ENCODE data around the gene SYT17. TPM values are rescaled to one million over a fixed set of nuclear protein-coding genes. Genes with fewer than 3 reads are reported as not detected.

The SYT17 gene
- total and polyA plus RNA-seq, 8 donors = 12.3 to 26.3 (median 15.2) TPM

GRCh38 chr16:19138601-19139000, 29.4 kb upstream of the SYT17 start:
- H3K4me1 ChIP-seq = peaks cover 41 to 55% of the 10 kb centered on the region in 2 donors
- intact Hi-C loops (cut with DNase I) = no loop called here
- DNase-seq = peak in 3 of 4 donors; percentile 71 to 91 (median 83)
- peak overlapping the region; percentile 16 to 20 for H3K27ac ChIP-seq
- H3K27me3 ChIP-seq = no peaks in the 10 kb centered on the region
- H3K36me3 ChIP-seq = no peaks in the 10 kb centered on the region
- H3K9me3 ChIP-seq = no peaks in the 10 kb centered on the region
- TF ChIP-seq, protein P1, sequence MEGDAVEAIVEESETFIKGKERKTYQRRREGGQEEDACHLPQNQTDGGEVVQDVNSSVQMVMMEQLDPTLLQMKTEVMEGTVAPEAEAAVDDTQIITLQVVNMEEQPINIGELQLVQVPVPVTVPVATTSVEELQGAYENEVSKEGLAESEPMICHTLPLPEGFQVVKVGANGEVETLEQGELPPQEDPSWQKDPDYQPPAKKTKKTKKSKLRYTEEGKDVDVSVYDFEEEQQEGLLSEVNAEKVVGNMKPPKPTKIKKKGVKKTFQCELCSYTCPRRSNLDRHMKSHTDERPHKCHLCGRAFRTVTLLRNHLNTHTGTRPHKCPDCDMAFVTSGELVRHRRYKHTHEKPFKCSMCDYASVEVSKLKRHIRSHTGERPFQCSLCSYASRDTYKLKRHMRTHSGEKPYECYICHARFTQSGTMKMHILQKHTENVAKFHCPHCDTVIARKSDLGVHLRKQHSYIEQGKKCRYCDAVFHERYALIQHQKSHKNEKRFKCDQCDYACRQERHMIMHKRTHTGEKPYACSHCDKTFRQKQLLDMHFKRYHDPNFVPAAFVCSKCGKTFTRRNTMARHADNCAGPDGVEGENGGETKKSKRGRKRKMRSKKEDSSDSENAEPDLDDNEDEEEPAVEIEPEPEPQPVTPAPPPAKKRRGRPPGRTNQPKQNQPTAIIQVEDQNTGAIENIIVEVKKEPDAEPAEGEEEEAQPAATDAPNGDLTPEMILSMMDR (IDR thresholded peaks at IDR 0.05) = no peak
- no peak overlapping the region for H3K4me3 ChIP-seq
- peak; percentile 78 for ATAC-seq

DNA sequence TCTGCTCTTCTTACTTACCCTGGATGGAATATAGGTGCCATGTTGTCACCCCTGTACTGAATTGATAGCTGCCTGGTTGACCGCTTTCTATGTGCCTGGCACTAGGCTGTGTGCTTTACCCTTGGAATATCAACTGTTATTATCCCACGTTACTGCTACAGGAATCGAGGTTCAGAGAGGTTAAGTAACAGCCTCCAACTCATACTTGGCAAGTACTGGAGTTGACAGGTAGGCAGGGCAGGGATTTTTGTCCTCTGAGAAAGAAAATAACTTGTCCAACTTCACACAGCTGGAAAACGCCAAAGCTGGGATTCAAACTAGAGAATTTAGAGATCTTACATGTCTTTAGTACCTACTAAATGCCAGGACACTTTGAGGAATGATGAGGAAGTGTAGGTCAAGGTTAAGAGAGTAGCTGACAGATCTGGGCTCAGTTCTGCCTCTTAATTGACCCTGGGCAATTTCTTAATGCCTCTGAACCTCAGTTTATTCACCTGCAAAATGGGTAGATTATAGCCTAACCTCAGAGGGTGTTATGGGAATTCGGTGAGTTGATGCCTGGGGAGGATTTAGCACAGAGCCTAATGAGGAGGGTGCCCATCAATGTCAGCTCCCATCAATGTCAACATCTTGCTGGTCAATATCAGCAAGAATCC, 28.5 kb upstream of the SYT17 start:
- Histone ChIP-seq H3K9me3 (no peaks in the 10 kb centered on the region), H3K4me3 (no peak overlapping the region), H3K36me3 (no peaks in the 10 kb centered on the region), H3K4me1 (peaks cover 41 to 55% of the 10 kb centered on the region in 2 donors), H3K27ac (no peak overlapping the region), H3K27me3 (no peaks in the 10 kb centered on the region)
- intact Hi-C loops (cut with DNase I) = no loop called here
- TF ChIP-seq, protein P1 (IDR thresholded peaks at IDR 0.05) = no peak
- DNase-seq (no peak), ATAC-seq (no peak)

DNA sequence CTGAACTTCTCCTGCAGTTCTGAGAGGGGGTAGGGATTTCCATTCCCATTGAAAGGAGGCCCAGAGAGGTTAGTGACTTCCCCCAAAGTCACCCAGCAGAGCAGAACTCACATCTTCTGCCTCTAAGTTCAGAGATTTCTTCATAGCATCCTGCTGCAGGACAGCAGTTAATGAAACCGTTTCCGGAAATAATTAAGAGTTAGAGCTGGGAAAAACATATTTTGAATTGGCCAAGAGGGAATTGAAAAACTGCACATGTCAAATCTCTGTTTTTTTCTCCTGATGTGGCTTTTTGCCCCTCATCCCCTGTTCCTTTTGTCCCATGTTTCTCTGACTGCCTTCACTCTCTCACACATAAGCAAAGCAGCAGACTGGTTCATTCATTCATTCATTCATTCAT, 27.6 kb upstream of the SYT17 start:
- intact Hi-C loops (cut with DNase I) = no loop called here
- Histone ChIP-seq H3K9me3 (no peaks in the 10 kb centered on the region), H3K27me3 (no peaks in the 10 kb centered on the region), H3K4me3 (no peak overlapping the region), H3K36me3 (no peaks in the 10 kb centered on the region), H3K4me1 (peaks cover 41 to 54% of the 10 kb centered on the region in 2 donors), H3K27ac (no peak overlapping the region)
- ATAC-seq (no peak), DNase-seq (no peak)
- TF ChIP-seq, protein P1 (IDR thresholded peaks at IDR 0.05) = no peak

DNA sequence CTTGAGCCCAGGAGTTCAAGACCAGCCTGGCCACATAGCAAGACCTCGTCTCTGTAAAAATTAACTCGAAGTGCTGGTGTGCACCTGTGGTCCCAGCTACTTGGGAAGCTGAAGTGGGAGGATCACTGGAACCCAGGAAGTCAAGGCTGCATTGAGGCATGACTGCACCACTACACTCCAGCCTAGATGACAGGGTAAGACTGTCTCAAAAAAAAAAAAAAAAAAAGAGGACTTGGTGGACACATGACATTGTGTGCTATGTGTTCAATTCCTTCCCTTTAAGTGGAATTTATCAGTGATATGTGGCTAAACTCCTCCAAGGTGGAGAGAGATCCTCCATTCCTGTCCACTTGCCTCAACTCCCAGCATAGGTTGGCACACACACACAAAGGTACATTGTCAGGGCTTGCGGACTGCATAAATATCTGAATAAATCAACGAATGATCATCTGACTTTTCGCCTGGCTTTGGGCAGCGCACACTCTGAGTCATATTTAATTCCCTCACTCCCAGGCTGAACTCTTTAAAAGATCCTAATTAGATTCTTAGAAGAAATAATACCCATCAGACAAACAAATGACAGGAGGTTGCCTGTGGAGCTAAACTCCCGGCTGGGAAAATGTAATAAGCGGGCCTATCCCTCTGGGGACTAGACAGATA, 25.0 kb upstream of the SYT17 start:
- H3K27me3 ChIP-seq = no peaks in the 10 kb centered on the region
- ATAC-seq = no peak
- H3K4me3 ChIP-seq = no peak overlapping the region
- no peaks in the 10 kb centered on the region for H3K36me3 ChIP-seq
- no peaks in the 10 kb centered on the region for H3K9me3 ChIP-seq
- H3K4me1 ChIP-seq = peaks cover 16 to 28% of the 10 kb centered on the region in 2 donors
- TF ChIP-seq, protein P1 (IDR thresholded peaks at IDR 0.05) = no peak
- no peak for DNase-seq
- no peak overlapping the region for H3K27ac ChIP-seq
- intact Hi-C loops (cut with DNase I) = no loop called here

DNA sequence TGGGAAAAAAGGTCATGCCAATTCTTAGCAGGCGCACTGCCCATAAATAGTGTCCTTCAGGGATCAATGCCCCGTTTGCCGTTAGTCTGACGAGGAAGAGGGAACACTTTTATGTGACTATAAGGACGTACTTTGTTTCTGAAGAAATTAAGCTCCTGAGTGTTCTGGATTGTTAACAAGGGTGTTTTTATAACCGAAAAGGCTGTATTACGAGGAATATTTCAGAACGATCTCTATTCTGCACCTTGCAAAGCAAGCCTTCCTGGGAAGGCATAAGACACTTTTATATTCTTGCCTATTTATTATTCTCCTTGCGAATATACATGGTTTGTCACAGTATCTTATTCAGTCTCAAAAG, 24.5 kb upstream of the SYT17 start:
- H3K27me3 ChIP-seq = no peaks in the 10 kb centered on the region
- TF ChIP-seq, protein P1 (IDR thresholded peaks at IDR 0.05) = no peak
- no peaks in the 10 kb centered on the region for H3K9me3 ChIP-seq
- intact Hi-C loops (cut with DNase I) = no loop called here
- no peak for DNase-seq
- ATAC-seq = no peak
- no peak overlapping the region for H3K4me3 ChIP-seq
- H3K36me3 ChIP-seq = no peaks in the 10 kb centered on the region
- H3K27ac ChIP-seq = no peak overlapping the region
- H3K4me1 ChIP-seq = peaks cover 12 to 25% of the 10 kb centered on the region in 2 donors
